PC-9 (cell line): ENCODE results near the gene CKAP2L.

Experiments
- CTCF ChIP-seq: fragments of 200-600 bp; sonication (generic); conservative IDR thresholded peaks from 2 replicates; pipeline ENCODE4 v1.6.1; 2017; ENCODE audit warnings: mixed run types, antibody characterized with exemption, mild to moderate bottlenecking, moderate library complexity
- EZH2 ChIP-seq: fragments of 200-600 bp; sonication (generic); IDR thresholded peaks from 2 replicates; pipeline ENCODE4 v1.8.0; 2017; ENCODE audit warnings: antibody characterized with exemption, low read depth

GRCh38 chr2:112727276-112728028 lies 37.0 kb downstream of the CKAP2L start:
- TF ChIP-seq CTCF (no peak), EZH2 (no peak)
